ENCODE results near the gene KRTAP9-7.
A peak's percentile ranks its signal among the peaks of the same experiment; 100 is the strongest.

The KRTAP9-7 gene

GRCh38 chr17:41322094-41322902 lies 46.8 kb downstream of the KRTAP9-7 start:
- peak; percentile 39 for DNase-seq (ENCODE audit: low spot score)

DNA sequence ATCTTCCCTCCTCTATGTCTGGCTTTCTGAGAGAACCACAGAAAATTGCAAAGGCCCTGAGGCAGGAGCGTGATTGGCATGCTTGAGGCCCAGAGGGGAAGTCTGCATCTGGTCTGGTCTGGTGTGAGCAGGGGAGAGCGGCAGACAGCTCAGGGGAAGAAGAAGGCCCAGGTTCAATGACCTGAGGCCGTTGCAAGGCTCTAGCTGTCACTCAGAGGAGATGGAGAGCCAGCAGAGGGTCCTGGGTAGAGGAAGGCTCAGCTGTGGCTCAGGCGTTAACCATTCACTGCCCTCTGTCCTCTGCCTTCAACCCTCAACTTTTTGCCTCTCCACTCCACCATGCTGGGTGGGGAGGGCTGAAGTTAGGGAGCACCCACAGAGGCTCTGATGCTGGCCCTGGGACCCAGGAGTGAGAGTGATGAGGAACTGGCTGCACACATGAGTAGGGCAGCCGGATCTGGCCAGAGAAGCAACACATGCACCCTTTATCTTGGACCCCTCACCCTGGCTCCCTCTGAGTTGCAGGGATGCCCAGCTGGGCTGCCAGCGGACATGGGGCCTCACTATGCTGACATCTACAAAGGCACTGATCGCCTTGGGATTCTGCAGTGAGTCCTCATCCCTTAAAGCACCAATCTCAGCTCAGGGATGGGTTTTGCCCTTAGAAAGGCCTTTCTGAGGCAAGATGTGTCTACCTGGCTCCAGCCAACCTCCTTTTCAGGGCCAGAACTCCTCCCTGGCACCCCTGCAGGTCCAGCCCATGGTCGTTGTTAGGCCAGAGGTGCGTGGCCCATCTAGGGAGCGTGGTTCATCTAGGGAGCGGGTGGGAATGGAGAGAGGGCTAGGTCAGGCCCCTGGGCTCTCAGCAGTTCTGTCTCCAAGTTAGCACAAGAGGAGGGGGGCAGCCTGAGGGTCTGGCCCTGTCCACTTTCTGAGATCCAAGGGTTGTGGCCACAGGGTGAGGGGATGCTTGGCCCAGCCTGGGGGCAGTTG lies 47.7 kb downstream of the KRTAP9-7 start:
- peak; percentile 51 for DNase-seq (ENCODE audit: low spot score)

DNA sequence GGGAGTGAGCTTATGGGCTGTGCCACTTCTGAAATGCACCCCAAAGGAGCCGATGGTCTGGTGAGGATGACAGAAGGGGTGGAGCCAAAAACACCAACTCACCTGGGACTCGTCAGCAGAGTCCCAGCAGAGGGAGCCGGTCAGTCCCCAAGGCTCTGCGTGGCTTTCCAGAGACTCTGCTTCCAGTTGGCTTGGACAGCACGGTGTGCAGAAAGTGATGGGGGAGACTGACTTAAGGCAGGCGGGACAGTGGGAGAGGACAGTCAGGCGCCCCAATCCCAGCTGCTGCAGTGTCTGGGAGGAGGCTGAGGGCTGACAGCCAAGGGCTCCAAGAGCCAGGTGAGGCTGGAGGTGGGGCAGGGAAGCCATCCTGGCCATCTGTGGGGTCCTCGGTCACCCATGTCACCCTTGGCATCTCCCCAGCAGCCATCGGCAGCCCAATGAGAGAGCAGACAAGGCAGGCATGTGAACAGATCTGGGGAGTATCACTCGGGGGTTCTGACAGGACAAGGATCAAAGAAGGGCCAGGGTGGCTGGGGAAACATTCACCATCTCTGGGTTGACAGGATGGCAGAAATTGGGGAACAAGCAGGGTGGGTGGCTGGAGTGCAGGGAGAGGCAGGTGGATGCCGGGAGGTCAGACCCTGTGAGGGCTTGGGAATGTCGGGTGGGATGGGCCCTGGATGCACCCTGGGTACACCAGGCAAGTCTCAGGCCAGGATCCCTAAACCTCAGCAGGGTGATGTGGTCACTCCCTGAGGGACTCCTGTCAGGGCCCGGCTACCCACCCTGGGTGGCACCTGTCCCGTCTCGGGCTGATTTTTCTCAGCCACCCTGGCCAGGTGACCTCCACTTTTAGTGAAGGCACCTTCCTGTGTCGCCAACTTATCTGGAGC lies 48.9 kb downstream of the KRTAP9-7 start:
- DNase-seq (ENCODE audit: low spot score): peak; percentile 59

- DNase-seq (ENCODE audit: low spot score): peak; percentile 45
These were observed 49.6 kb downstream of the KRTAP9-7 start for GRCh38 chr17:41325126-41325525.

- DNase-seq (ENCODE audit: low spot score): peak; percentile 28
These were observed 50.1 kb downstream of the KRTAP9-7 start for GRCh38 chr17:41325611-41326010.
